DND-41 (cell line): ENCODE measurements around the gene ZNF808.
"Not testable (repeated sequence)": the region's sequence is repeated elsewhere in the genome, so short reads cannot be mapped to it uniquely, and the experiment has no call there.

ENCODE experiments used
- ATAC-seq: fragments of 200-7000 bp; cut with Tn5 transposase; 3 replicates; pipeline ENCODE4 v1.9.1; 2021; ENCODE audit warnings: low read depth; ENCODE audit not compliant: insufficient read depth
- DNase-seq: peaks from one replicate; pipeline ENCODE4 v3.0.0-alpha.2; 2020
- H2AFZ ChIP-seq: 2 replicates; pipeline ENCODE4 v1.6.0; 2012; ENCODE audit warnings: low read depth, low read length
- H3K27ac ChIP-seq: 2 replicates; pipeline ENCODE4 v1.5.1; 2012; ENCODE audit warnings: low read length, inconsistent platforms
- H3K27me3 ChIP-seq: fragments of 200-600 bp; sonication (generic); 2 replicates; pipeline ENCODE4 v1.6.0; 2012; ENCODE audit warnings: low read length, mild to moderate bottlenecking, inconsistent platforms; ENCODE audit not compliant: insufficient read depth, poor library complexity
- H3K36me3 ChIP-seq: 2 replicates; pipeline ENCODE4 v1.5.1; 2012; ENCODE audit warnings: low read length, inconsistent platforms; ENCODE audit not compliant: insufficient read depth
- H3K4me1 ChIP-seq: 2 replicates; pipeline ENCODE4 v1.5.1; 2012; ENCODE audit warnings: mild to moderate bottlenecking, low read length; ENCODE audit not compliant: insufficient read depth
- H3K4me2 ChIP-seq: 2 replicates; pipeline ENCODE4 v1.6.0; 2012; ENCODE audit warnings: mild to moderate bottlenecking, moderate library complexity, low read length, inconsistent platforms; ENCODE audit not compliant: insufficient read depth
- H3K4me3 ChIP-seq, 2 experiments: fragments of 200-600 bp in 1 of 2; shearing (Covaris generic) in 1 of 2; 2 replicates each; pipeline ENCODE4 v1.5.1; 2012 to 2016; ENCODE audit warnings: inconsistent platforms in 2 of 2, low read length in 2 of 2, mild to moderate bottlenecking in 2 of 2, low read depth in 1 of 2, moderate library complexity in 1 of 2
- H3K79me2 ChIP-seq: 2 replicates; pipeline ENCODE4 v1.6.0; 2012; ENCODE audit warnings: low read length, inconsistent platforms; ENCODE audit not compliant: insufficient read depth
- H3K9ac ChIP-seq: 2 replicates; pipeline ENCODE4 v1.6.0; 2012; ENCODE audit warnings: low read depth, mild to moderate bottlenecking, inconsistent platforms, low read length, moderate library complexity
- H3K9me3 ChIP-seq: 2 replicates; pipeline ENCODE4 v1.5.1; 2012; ENCODE audit warnings: low read length, moderate library complexity, mild to moderate bottlenecking, inconsistent platforms; ENCODE audit not compliant: insufficient read depth, severe bottlenecking
- H4K20me1 ChIP-seq: 2 replicates; pipeline ENCODE4 v1.6.0; 2012; ENCODE audit warnings: low read length; ENCODE audit not compliant: insufficient read depth
- EZH2 ChIP-seq: IDR thresholded peaks from 3 replicates; pipeline ENCODE4 v1.6.1; 2012; ENCODE audit warnings: borderline replicate concordance, low read depth, mild to moderate bottlenecking, moderate library complexity, low read length, inconsistent platforms; ENCODE audit not compliant: severe bottlenecking
- TF ChIP-seq, protein P1 (sequence below): IDR thresholded peaks from 2 replicates; pipeline ENCODE4 v1.5.1; 2012; ENCODE audit warnings: borderline replicate concordance, low read length, moderate library complexity, mild to moderate bottlenecking; ENCODE audit not compliant: poor library complexity, severe bottlenecking; ENCODE audit errors: extremely low read depth

Gene ZNF808

DNA sequence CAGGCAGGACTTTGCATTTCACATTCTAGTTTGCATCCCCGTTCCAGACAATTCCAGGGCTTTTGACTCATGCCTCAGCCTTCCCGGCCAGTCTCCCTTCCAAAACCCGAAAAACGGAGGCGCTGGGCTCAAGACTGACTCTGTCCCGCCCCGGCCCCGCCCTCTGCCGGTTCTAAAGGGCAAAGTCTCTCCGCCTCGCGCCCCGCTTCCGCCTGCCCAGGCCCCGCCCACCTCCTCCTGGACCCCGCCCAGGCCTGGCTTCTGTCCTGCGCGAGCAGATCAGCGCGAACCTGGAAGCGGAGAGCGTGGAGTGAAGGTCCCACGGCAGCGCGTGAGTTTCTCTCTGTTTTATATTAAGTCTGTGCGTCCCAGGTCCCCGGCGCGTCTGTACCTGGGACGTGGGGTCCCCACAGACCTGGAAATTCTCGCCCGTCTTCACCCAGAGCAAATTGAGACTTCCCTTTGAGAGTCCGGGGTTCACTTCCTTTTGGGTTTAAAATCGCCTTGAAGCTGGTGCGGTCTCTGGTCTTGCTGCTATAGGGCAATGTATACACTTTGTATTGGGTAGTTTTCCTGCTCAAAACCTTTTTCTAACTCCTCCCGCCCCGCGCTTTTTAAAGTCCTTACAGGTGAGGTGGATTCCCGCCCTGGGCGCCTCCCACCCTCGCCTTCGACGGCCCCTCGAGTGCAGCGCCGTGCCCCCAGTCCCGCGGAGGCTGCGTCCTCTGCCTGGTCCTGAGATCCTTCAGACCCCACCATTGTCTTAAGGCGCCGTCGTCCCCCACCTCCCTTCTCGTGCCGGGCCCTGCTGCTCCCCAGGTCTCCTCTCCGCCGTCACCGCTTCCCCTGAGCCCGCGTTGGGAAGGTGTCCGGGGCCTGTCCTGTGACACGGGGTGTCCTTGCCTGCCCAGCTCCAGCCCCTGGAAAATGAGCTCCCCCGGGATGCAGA, 73.8 kb downstream of the ZNF808 start:
- H3K4me2 ChIP-seq, result peak overlapping the region; percentile 94
- H3K4me3 ChIP-seq, result peak overlapping the region; percentile 25 to 59; a peak in 3 of 4 replicates
- no peaks in the 10 kb centered on the region for H3K9me3 ChIP-seq
- DNase-seq, result peak; percentile 95
- H3K4me1 ChIP-seq, result peaks cover 32% of the 10 kb centered on the region
- ATAC-seq, result peak; percentile 93
- H3K27me3 ChIP-seq, result no peaks in the 10 kb centered on the region
- peak overlapping the region; percentile 55 for H3K9ac ChIP-seq
- TF ChIP-seq, protein P1, sequence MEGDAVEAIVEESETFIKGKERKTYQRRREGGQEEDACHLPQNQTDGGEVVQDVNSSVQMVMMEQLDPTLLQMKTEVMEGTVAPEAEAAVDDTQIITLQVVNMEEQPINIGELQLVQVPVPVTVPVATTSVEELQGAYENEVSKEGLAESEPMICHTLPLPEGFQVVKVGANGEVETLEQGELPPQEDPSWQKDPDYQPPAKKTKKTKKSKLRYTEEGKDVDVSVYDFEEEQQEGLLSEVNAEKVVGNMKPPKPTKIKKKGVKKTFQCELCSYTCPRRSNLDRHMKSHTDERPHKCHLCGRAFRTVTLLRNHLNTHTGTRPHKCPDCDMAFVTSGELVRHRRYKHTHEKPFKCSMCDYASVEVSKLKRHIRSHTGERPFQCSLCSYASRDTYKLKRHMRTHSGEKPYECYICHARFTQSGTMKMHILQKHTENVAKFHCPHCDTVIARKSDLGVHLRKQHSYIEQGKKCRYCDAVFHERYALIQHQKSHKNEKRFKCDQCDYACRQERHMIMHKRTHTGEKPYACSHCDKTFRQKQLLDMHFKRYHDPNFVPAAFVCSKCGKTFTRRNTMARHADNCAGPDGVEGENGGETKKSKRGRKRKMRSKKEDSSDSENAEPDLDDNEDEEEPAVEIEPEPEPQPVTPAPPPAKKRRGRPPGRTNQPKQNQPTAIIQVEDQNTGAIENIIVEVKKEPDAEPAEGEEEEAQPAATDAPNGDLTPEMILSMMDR, result peak; percentile 50
- no peak for TF ChIP-seq EZH2
- peak overlapping the region; percentile 44 for H3K27ac ChIP-seq
- H2AFZ ChIP-seq, result peak overlapping the region; percentile 69
- H3K79me2 ChIP-seq, result peaks cover 29% of the 10 kb centered on the region
- peaks cover 17% of the 10 kb centered on the region for H3K36me3 ChIP-seq
- no peaks in the 10 kb centered on the region for H4K20me1 ChIP-seq

DNA sequence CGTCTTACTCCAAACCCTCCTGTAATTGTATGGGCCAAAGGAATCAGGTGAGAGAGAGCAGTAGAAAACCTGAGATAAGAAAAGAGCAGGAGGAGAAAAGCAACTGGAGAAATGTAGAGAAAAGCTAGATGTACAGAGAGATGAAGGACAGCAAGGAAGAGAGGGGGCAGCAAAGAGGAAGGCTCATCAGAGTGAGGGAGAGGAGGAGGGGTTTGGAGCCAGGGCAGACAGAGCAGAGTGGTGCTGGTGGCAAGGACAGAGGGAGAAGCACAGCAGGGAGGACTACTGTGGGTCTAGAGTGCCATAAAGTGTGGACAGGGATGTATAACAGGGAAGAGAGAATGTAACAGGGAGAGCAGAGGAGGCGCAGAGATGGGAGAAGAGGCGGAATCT, 74.5 kb downstream of the ZNF808 start:
- DNase-seq, result peak; percentile 45
- not testable (repeated sequence) for H3K27ac ChIP-seq

GRCh38 chr19:52602941-52603340, 75.5 kb downstream of the ZNF808 start:
- Histone ChIP-seq H3K9ac (no peak overlapping the region), H4K20me1 (no peaks in the 10 kb centered on the region), H3K27me3 (no peaks in the 10 kb centered on the region), H3K79me2 (peaks cover 43% of the 10 kb centered on the region), H2AFZ (no peak overlapping the region), H3K4me2 (peak overlapping the region; percentile 94; the same call in 1 of the 2 replicates), H3K9me3 (no peaks in the 10 kb centered on the region), H3K4me3 (no peak overlapping the region), H3K27ac (no peak overlapping the region), H3K36me3 (0 out of 2 replicates have a peak, but pooled peaks cover 3% of the 10 kb centered on the region), H3K4me1 (peaks cover 42% of the 10 kb centered on the region)
- DNase-seq (no peak), ATAC-seq (no peak)
- TF ChIP-seq EZH2, result no peak
- TF ChIP-seq, protein P1, result no peak

More for the DNA sequence above, 74.5 kb downstream of the ZNF808 start:
- Histone ChIP-seq H3K4me2 (peak overlapping the region; percentile 94), H2AFZ (peak overlapping the region; percentile 69), H3K36me3 (peaks cover 10% of the 10 kb centered on the region; the same call in 1 of the 2 replicates), H3K9ac (peak overlapping the region; percentile 55), H3K4me3 (peak overlapping the region; percentile 25 to 59; a peak in 3 of 4 replicates), H3K4me1 (peaks cover 39% of the 10 kb centered on the region), H3K79me2 (peaks cover 34% of the 10 kb centered on the region)
- H3K9me3 ChIP-seq, H3K27me3 ChIP-seq, ATAC-seq, H4K20me1 ChIP-seq: not testable (repeated sequence)
- TF ChIP-seq, protein P1, result peak; percentile 44
